Measurements from ENCODE around the gene PKD1. TPM values are rescaled to one million over a fixed set of nuclear protein-coding genes. Genes with fewer than 3 reads are reported as not detected.

The PKD1 gene
- total and polyA plus RNA-seq, 7 experiments from 2014 or later: 4.9 to 153 (median 97.6) TPM

DNA sequence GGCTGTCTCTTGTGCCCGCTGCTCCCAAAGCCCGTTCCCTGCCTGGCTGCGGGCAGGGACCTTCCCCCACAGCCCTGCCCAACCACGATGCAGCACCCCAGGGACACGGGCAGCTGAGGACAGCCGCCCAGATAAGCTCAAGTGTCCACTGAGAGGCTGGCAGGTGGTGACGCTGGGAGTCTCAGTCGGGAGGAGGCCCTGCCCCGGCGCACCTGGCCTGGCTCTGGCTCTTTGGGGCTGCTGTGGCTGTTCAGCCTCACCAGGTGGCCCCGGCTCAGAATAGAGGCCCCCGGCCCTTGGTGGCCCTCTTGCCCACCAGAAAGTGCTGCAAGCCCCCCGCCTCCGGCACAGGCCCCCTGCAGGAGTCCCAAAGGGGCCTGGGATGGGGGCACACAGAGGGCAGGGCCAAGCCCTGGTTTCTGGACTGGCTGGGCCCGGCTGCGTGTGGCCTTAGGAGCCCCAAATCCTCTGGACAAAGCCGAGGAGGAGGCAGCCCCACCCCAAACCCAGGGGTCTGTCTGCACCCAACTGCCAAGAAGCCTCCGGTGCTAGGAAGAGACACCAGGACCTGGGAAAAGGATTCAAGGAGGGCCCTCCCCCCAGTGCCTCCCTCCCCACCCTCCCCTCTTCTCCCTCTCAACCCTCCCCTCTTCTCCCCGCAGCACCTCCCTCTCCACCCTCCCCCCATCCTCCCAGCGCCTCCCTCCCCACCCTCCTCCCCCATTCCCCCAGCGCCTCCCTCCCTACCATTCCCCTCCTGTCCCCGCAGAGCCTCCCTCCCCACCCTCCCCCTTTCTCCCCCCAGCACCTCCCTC lies 93.3 kb downstream of the PKD1 start:
- no peak for DNase-seq
- H3K27me3 ChIP-seq (ENCODE audit: control insufficient read depth in 2 of 2, insufficient read depth in 2 of 2, low read length in 2 of 2): no peaks in the 10 kb centered on the region
- peaks cover 0 to 5% of the 10 kb centered on the region in 2 donors for H3K4me1 ChIP-seq (ENCODE audit: control insufficient read depth in 2 of 2, insufficient read depth in 2 of 2, low read length in 2 of 2)
- Mint-ChIP-seq H3K27ac (no peak overlapping the region), H3K36me3 (no peaks in the 10 kb centered on the region), H3K9me3 (peaks cover 0 to 1% (median 0%) of the 10 kb centered on the region in 11 donors), H3K27me3 (no peaks in the 10 kb centered on the region), H3K4me1 (peaks cover 5 to 11% (median 8%) of the 10 kb centered on the region in 7 donors), H3K4me3 (no peak overlapping the region)
- H3K4me3 ChIP-seq (ENCODE audit: low read length): no peak overlapping the region
- H3K9me3 ChIP-seq (ENCODE audit: control insufficient read depth in 2 of 3, low read length in 3 of 3): no peaks in the 10 kb centered on the region
- POLR2A ChIA-PET: no interaction called here
- no peak overlapping the region for H3K27ac ChIP-seq (ENCODE audit: low read depth, low read length)
- intact Hi-C loops (cut with micrococcal nuclease): no loop called here
- no peak for ATAC-seq
- CTCF ChIA-PET: no interaction called here
- peaks cover 0 to 4% (median 0%) of the 10 kb centered on the region in 3 experiments for H3K36me3 ChIP-seq (ENCODE audit: control insufficient read depth in 2 of 3, insufficient read depth in 3 of 3, low read length in 3 of 3)

GRCh38 chr16:2040787-2041522 lies 94.7 kb downstream of the PKD1 start:
- H3K4me3 Mint-ChIP-seq: no peak overlapping the region
- H3K36me3 Mint-ChIP-seq: no peaks in the 10 kb centered on the region
- peaks cover 0 to 2% (median 0%) of the 10 kb centered on the region in 7 donors for H3K4me1 Mint-ChIP-seq
- POLR2A ChIA-PET: no interaction called here
- no peak overlapping the region for H3K27ac ChIP-seq (ENCODE audit: low read depth, low read length)
- H3K27ac Mint-ChIP-seq: no peak overlapping the region
- no peaks in the 10 kb centered on the region for H3K9me3 ChIP-seq (ENCODE audit: control insufficient read depth in 2 of 3, low read length in 3 of 3)
- H3K4me1 ChIP-seq (ENCODE audit: control insufficient read depth in 2 of 2, insufficient read depth in 2 of 2, low read length in 2 of 2): no peaks in the 10 kb centered on the region
- H3K36me3 ChIP-seq (ENCODE audit: control insufficient read depth in 2 of 3, insufficient read depth in 3 of 3, low read length in 3 of 3): peaks cover 0 to 4% (median 0%) of the 10 kb centered on the region in 3 experiments
- H3K4me3 ChIP-seq (ENCODE audit: low read length): no peak overlapping the region
- intact Hi-C loops (cut with micrococcal nuclease): no loop called here
- DNase-seq (no peak), ATAC-seq (no peak)
- no peaks in the 10 kb centered on the region for H3K27me3 Mint-ChIP-seq
- no peaks in the 10 kb centered on the region for H3K27me3 ChIP-seq (ENCODE audit: control insufficient read depth in 2 of 2, insufficient read depth in 2 of 2, low read length in 2 of 2)
- CTCF ChIA-PET: interaction anchor here (0.7 to 0.8 kb wide), 2 partner anchors 17 to 86 kb away, joined by 3 to 4 read pairs; no protein-coding TSS in a partner anchor
- H3K9me3 Mint-ChIP-seq: peaks cover 0 to 1% (median 0%) of the 10 kb centered on the region in 11 donors

- intact Hi-C loops (cut with micrococcal nuclease): no loop called here
- Mint-ChIP-seq H3K27me3 (no peaks in the 10 kb centered on the region), H3K4me3 (no peak overlapping the region), H3K36me3 (no peaks in the 10 kb centered on the region), H3K27ac (no peak overlapping the region), H3K9me3 (peaks cover 0 to 1% (median 0%) of the 10 kb centered on the region in 11 donors), H3K4me1 (peaks cover 0 to 2% (median 0%) of the 10 kb centered on the region in 7 donors)
- no peak for ATAC-seq
- ChIA-PET CTCF (interaction anchor here (0.8 kb wide), 1 partner anchor 8 kb away, joined by 3 read pairs; the partner anchor contains the start of genes NTHL1 and TSC2), POLR2A (no interaction called here)
- no peaks in the 10 kb centered on the region for H3K27me3 ChIP-seq (ENCODE audit: control insufficient read depth in 2 of 2, insufficient read depth in 2 of 2, low read length in 2 of 2)
- no peak overlapping the region for H3K27ac ChIP-seq (ENCODE audit: low read depth, low read length)
- H3K9me3 ChIP-seq (ENCODE audit: control insufficient read depth in 2 of 3, low read length in 3 of 3): no peaks in the 10 kb centered on the region
- no peak for DNase-seq
- no peak overlapping the region for H3K4me3 ChIP-seq (ENCODE audit: low read length)
- H3K4me1 ChIP-seq (ENCODE audit: control insufficient read depth in 2 of 2, insufficient read depth in 2 of 2, low read length in 2 of 2): no peaks in the 10 kb centered on the region
- peaks cover 0 to 4% (median 0%) of the 10 kb centered on the region in 3 experiments for H3K36me3 ChIP-seq (ENCODE audit: control insufficient read depth in 2 of 3, insufficient read depth in 3 of 3, low read length in 3 of 3)
Measured at GRCh38 chr16:2040041-2040786, 95.5 kb downstream of the PKD1 start.

DNA sequence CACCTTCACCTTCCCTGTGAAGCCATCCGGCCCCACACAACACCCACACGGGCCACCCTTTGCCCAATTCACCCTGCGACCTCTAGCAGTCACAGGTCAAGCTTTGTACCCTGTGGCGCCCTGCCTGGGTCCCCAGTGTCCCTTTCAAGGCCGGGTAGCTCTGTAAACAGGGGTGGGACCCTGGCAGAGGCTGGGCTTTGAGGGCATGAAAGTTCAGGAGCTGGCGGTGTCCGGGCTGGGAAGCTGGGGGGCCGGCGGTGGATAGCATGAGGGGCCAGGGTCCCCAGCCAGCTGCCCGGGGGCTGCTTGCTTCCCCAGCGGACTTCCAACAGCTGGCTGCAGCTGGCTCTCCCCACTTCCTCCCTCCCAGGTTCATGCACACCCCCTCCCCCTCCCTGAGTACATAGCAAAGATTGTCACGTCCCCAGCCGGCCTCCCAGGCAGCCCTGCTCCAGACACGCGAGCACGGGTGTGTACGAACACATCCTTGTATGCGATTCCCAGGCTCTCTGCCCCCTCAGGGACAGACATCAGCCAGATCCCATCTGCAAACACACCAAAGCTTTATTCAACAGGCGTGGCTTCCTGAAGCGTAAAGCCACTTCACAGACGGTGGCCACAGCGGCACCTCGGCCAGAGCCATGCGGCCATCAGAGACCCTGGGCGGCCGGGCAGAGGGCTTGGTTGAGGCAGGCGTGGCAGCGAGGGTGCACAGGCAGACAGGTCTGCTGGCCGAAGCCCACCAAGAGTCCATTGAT lies 96.2 kb downstream of the PKD1 start:
- DNase-seq (no peak), ATAC-seq (no peak)
- Mint-ChIP-seq H3K9me3 (peaks cover 0 to 1% (median 0%) of the 10 kb centered on the region in 11 donors), H3K4me1 (peaks cover 0 to 3% (median 0%) of the 10 kb centered on the region in 7 donors), H3K27ac (peak overlapping the region in 1 of 9 donors; percentile 29), H3K27me3 (no peaks in the 10 kb centered on the region), H3K4me3 (no peak overlapping the region), H3K36me3 (no peaks in the 10 kb centered on the region)
- Histone ChIP-seq H3K9me3 (ENCODE audit: control insufficient read depth in 2 of 3, low read length in 3 of 3) (no peaks in the 10 kb centered on the region), H3K27me3 (ENCODE audit: control insufficient read depth in 2 of 2, insufficient read depth in 2 of 2, low read length in 2 of 2) (no peaks in the 10 kb centered on the region), H3K27ac (ENCODE audit: low read depth, low read length) (no peak overlapping the region), H3K36me3 (ENCODE audit: control insufficient read depth in 2 of 3, insufficient read depth in 3 of 3, low read length in 3 of 3) (peaks cover 0 to 4% (median 0%) of the 10 kb centered on the region in 3 experiments), H3K4me3 (ENCODE audit: low read length) (no peak overlapping the region), H3K4me1 (ENCODE audit: control insufficient read depth in 2 of 2, insufficient read depth in 2 of 2, low read length in 2 of 2) (no peaks in the 10 kb centered on the region)
- ChIA-PET POLR2A (interaction anchor here (2.2 kb wide), 1 partner anchor 116 kb away, joined by 5 read pairs; the partner anchor contains the start of gene TRAF7), CTCF (interaction anchor here (0.8 kb wide), 1 partner anchor 8 kb away, joined by 3 read pairs; the partner anchor contains the start of genes NTHL1 and TSC2)
- intact Hi-C loops (cut with micrococcal nuclease): no loop called here

Small RNA genes within 50 kb of the gene (microRNA-seq; reads per million reads assigned to microRNA genes)
- gene MIR1225 (ENCODE audit: borderline microRNAs expressed): not detected
- not detected for gene MIR3180-5 (ENCODE audit: borderline microRNAs expressed)
- gene MIR4516 (ENCODE audit: borderline microRNAs expressed): not detected
- not detected for gene MIR6511B1 (ENCODE audit: borderline microRNAs expressed)

Other genes starting within 250 kb of the PKD1 start
- not detected for gene HS3ST6, start 217.5 kb downstream of the PKD1 start, total RNA-seq
- not detected for gene HS3ST6, start 217.5 kb downstream of the PKD1 start, polyA plus RNA-seq
- 10 to 100 TPM in 2 of 5 experiments, 1 to 10 TPM in 3; 5.5 to 27.0 (median 8.2) TPM for gene MSRB1, start 192.7 kb downstream of the PKD1 start, total RNA-seq
- 10 to 100 TPM; 15.6 to 15.8 TPM for gene MSRB1, start 192.7 kb downstream of the PKD1 start, polyA plus RNA-seq
- not detected for gene RPL3L, start 181.2 kb downstream of the PKD1 start, total RNA-seq
- gene RPL3L, start 181.2 kb downstream of the PKD1 start, polyA plus RNA-seq: not detected
- gene NDUFB10, start 176.4 kb downstream of the PKD1 start, total RNA-seq: 100 to 1,000 TPM in 1 of 5 experiments, 10 to 100 TPM in 4; 40.0 to 114 (median 71.1) TPM
- 100 to 1,000 TPM; 166 to 180 TPM for gene NDUFB10, start 176.4 kb downstream of the PKD1 start, polyA plus RNA-seq
- gene RPS2, start 171.1 kb downstream of the PKD1 start, total RNA-seq: 1,000 to 10,000 TPM; 2,562 to 3,376 (median 2,918) TPM
- 1,000 to 10,000 TPM; 7,065 to 7,254 TPM for gene RPS2, start 171.1 kb downstream of the PKD1 start, polyA plus RNA-seq
- gene RNF151, start 169.0 kb downstream of the PKD1 start, total RNA-seq: under 1 TPM in 1 of 5 experiments, not detected in 4; 0.51 TPM
- gene RNF151, start 169.0 kb downstream of the PKD1 start, polyA plus RNA-seq: not detected
- 10 to 100 TPM; 17.2 to 45.2 (median 27.6) TPM for gene TBL3, start 163.8 kb downstream of the PKD1 start, total RNA-seq
- 10 to 100 TPM; 59.4 to 89.8 TPM for gene TBL3, start 163.8 kb downstream of the PKD1 start, polyA plus RNA-seq
- gene NOXO1, start 154.4 kb downstream of the PKD1 start, total RNA-seq: 1 to 10 TPM in 1 of 5 experiments, under 1 TPM in 4; 0.24 to 1.3 (median 0.79) TPM
- under 1 TPM; 0.17 to 0.29 TPM for gene NOXO1, start 154.4 kb downstream of the PKD1 start, polyA plus RNA-seq
- 10 to 100 TPM; 14.0 to 28.2 (median 18.1) TPM for gene GFER, start 151.7 kb downstream of the PKD1 start, total RNA-seq
- gene GFER, start 151.7 kb downstream of the PKD1 start, polyA plus RNA-seq: 10 to 100 TPM; 19.6 to 30.8 TPM
- 1 to 10 TPM in 2 of 5 experiments, under 1 TPM in 3; 0.49 to 8.8 (median 0.80) TPM for gene SYNGR3, start 145.9 kb downstream of the PKD1 start, total RNA-seq
- gene SYNGR3, start 145.9 kb downstream of the PKD1 start, polyA plus RNA-seq: 1 to 10 TPM in 1 of 2 donors, under 1 TPM in 1; 0.92 to 1.6 TPM
- 10 to 100 TPM; 44.3 to 63.2 (median 49.8) TPM for gene ZNF598, start 126.1 kb downstream of the PKD1 start, total RNA-seq
- 1 to 10 TPM; 1.9 to 9.4 TPM for gene ZNF598, start 126.1 kb downstream of the PKD1 start, polyA plus RNA-seq
- gene NPW, start 116.1 kb downstream of the PKD1 start, total RNA-seq: 1 to 10 TPM in 1 of 5 experiments, under 1 TPM in 1, not detected in 3; 0.53 to 1.7 TPM
- not detected for gene NPW, start 116.1 kb downstream of the PKD1 start, polyA plus RNA-seq
- 1 to 10 TPM; 2.5 to 3.8 (median 3.6) TPM for gene NHERF2, start 109.0 kb downstream of the PKD1 start, total RNA-seq
- under 1 TPM; 0.33 to 0.56 TPM for gene NHERF2, start 109.0 kb downstream of the PKD1 start, polyA plus RNA-seq
- 10 to 100 TPM in 1 of 5 experiments, 1 to 10 TPM in 4; 4.4 to 27.0 (median 7.5) TPM for gene NTHL1, start 88.1 kb downstream of the PKD1 start, total RNA-seq
- 10 to 100 TPM; 16.3 to 17.5 TPM for gene NTHL1, start 88.1 kb downstream of the PKD1 start, polyA plus RNA-seq
- gene TSC2, start 87.9 kb downstream of the PKD1 start, total RNA-seq: 100 to 1,000 TPM; 126 to 155 (median 147) TPM
- gene TSC2, start 87.9 kb downstream of the PKD1 start, polyA plus RNA-seq: 10 to 100 TPM; 27.5 to 53.6 TPM
- gene RAB26, start 12.7 kb upstream of the PKD1 start, total RNA-seq: under 1 TPM in 1 of 5 experiments, not detected in 4; 0.86 TPM
- under 1 TPM; 0.29 to 0.66 TPM for gene RAB26, start 12.7 kb upstream of the PKD1 start, polyA plus RNA-seq
- gene TRAF7, start 19.9 kb upstream of the PKD1 start, total RNA-seq: 10 to 100 TPM; 30.0 to 58.3 (median 36.7) TPM
- gene TRAF7, start 19.9 kb upstream of the PKD1 start, polyA plus RNA-seq: 1 to 10 TPM; 4.8 to 6.8 TPM
- gene CASKIN1, start 60.7 kb upstream of the PKD1 start, total RNA-seq: under 1 TPM in 1 of 5 experiments, not detected in 4; 0.19 TPM
- not detected for gene CASKIN1, start 60.7 kb upstream of the PKD1 start, polyA plus RNA-seq
- gene MLST8, start 69.6 kb upstream of the PKD1 start, total RNA-seq: 10 to 100 TPM; 25.1 to 41.2 (median 35.5) TPM
- gene MLST8, start 69.6 kb upstream of the PKD1 start, polyA plus RNA-seq: 10 to 100 TPM; 20.7 to 36.4 TPM
- 10 to 100 TPM in 4 of 5 experiments, 1 to 10 TPM in 1; 5.7 to 44.3 (median 16.0) TPM for gene BRICD5, start 75.0 kb upstream of the PKD1 start, total RNA-seq
- under 1 TPM in 1 of 2 donors, not detected in 1; 0.22 TPM for gene BRICD5, start 75.0 kb upstream of the PKD1 start, polyA plus RNA-seq
- 10 to 100 TPM in 3 of 5 experiments, 1 to 10 TPM in 2; 7.7 to 26.5 (median 20.4) TPM for gene PGP, start 78.9 kb upstream of the PKD1 start, total RNA-seq
- gene PGP, start 78.9 kb upstream of the PKD1 start, polyA plus RNA-seq: 10 to 100 TPM in 1 of 2 donors, 1 to 10 TPM in 1; 6.0 to 12.9 TPM
- 10 to 100 TPM; 31.3 to 45.6 (median 36.8) TPM for gene E4F1, start 87.7 kb upstream of the PKD1 start, total RNA-seq
- 10 to 100 TPM; 12.6 to 25.6 TPM for gene E4F1, start 87.7 kb upstream of the PKD1 start, polyA plus RNA-seq
- 1 to 10 TPM in 3 of 5 experiments, under 1 TPM in 2; 0.34 to 3.8 (median 2.2) TPM for gene DNASE1L2, start 100.5 kb upstream of the PKD1 start, total RNA-seq
- not detected for gene DNASE1L2, start 100.5 kb upstream of the PKD1 start, polyA plus RNA-seq
- gene ECI1, start 115.7 kb upstream of the PKD1 start, total RNA-seq: 10 to 100 TPM; 19.9 to 29.3 (median 26.8) TPM
- gene ECI1, start 115.7 kb upstream of the PKD1 start, polyA plus RNA-seq: 10 to 100 TPM; 39.9 to 44.2 TPM
- 100 to 1,000 TPM; 136 to 250 (median 220) TPM for gene RNPS1, start 132.2 kb upstream of the PKD1 start, total RNA-seq
- gene RNPS1, start 132.2 kb upstream of the PKD1 start, polyA plus RNA-seq: 100 to 1,000 TPM; 199 to 293 TPM
- gene ABCA3, start 204.8 kb upstream of the PKD1 start, total RNA-seq: 10 to 100 TPM in 1 of 5 experiments, 1 to 10 TPM in 4; 7.0 to 10.0 (median 8.1) TPM
- gene ABCA3, start 204.8 kb upstream of the PKD1 start, polyA plus RNA-seq: 1 to 10 TPM; 1.7 to 1.8 TPM